ENCODE measurements around the gene PHOSPHO2. TPM values are rescaled to one million over a fixed set of nuclear protein-coding genes. Genes with fewer than 3 reads are reported as not detected.

PHOSPHO2 gene
- total and polyA plus RNA-seq, 9 of the 15 experiments (the other 6 are each of a cell fraction or from before 2014, with no cell fraction given) = 7.8 to 19.1 (median 11.7) TPM

- Histone ChIP-seq H3K36me3 (ENCODE audit: control insufficient read depth, insufficient read depth, low read length) (peaks cover 80% of the 10 kb centered on the region), H3K27me3 (ENCODE audit: control insufficient read depth in 2 of 2, insufficient read depth in 2 of 2, low read length in 2 of 2) (no peaks in the 10 kb centered on the region; a peak in 1 of 5 replicates), H3K4me1 (replicated peaks in 1 of 2; ENCODE audit: control insufficient read depth in 2 of 2, insufficient read depth in 2 of 2, low read length in 2 of 2) (no peaks in the 10 kb centered on the region), H4K20me1 (replicated peaks; ENCODE audit: control insufficient read depth, insufficient read depth, low read length) (no peaks in the 10 kb centered on the region), H3K9me1 (ENCODE audit: control insufficient read depth, insufficient read depth, low read length) (no peaks in the 10 kb centered on the region), H3K4me3 (no peak overlapping the region), H3K79me2 (ENCODE audit: control insufficient read depth, insufficient read depth, low read length) (no peaks in the 10 kb centered on the region), H3K9ac (ENCODE audit: insufficient read depth in 1 of 2, low read depth in 2 of 2, low read length in 2 of 2) (no peak overlapping the region), H3K9me3 (replicated peaks; ENCODE audit: control insufficient read depth, insufficient read depth, low read depth, low read length) (no peaks in the 10 kb centered on the region), H3K27ac (ENCODE audit: extremely low read depth, low read depth, low read length) (no peak overlapping the region), H2AFZ (ENCODE audit: low read depth, low read length) (no peak overlapping the region), H3K4me2 (ENCODE audit: insufficient read depth, low read length) (no peak overlapping the region)
- DNase-seq (ENCODE audit: extremely low read depth in 1 of 4, low spot score in 3 of 4) (no peak), FAIRE-seq (no peak), ATAC-seq (no peak)
- ChIA-PET CTCF (ENCODE audit: low intra/inter-chr PET ratio) (no interaction called here), POLR2A (interaction anchor here (0.6 to 7.4 kb wide), 5 partner anchors 8 to 316 kb away, joined by 3 to 51 read pairs (median 3); partner anchors contain the start of gene KLHL23)
- WGBS (ENCODE audit: insufficient coverage, low coverage, missing lambda C conversion rate) = 71% methylated on average over 2 of the region's 2 CpGs
- TF ChIP-seq CBX1 (IDR thresholded peaks at IDR 0.05; ENCODE audit: low read depth) (no peak), SP1 (CRISPR knock-in tag; IDR thresholded peaks at IDR 0.05) (no peak), ZNF584 (CRISPR knock-in tag; IDR thresholded peaks at IDR 0.05; ENCODE audit: low read depth) (no peak), DPF2 (IDR thresholded peaks at IDR 0.05) (no peak), E2F4 (CRISPR knock-in tag; IDR thresholded peaks at IDR 0.05; ENCODE audit: low read depth) (no peak), MYC (IDR thresholded peaks at IDR 0.05; ENCODE audit: low read depth, low read length) (no peak), MYC (CRISPR knock-in tag; IDR thresholded peaks at IDR 0.05; ENCODE audit: borderline replicate concordance, low read depth) (no peak), HMG20B (CRISPR knock-in tag; IDR thresholded peaks at IDR 0.05) (no peak), PCBP1 (IDR thresholded peaks at IDR 0.05; ENCODE audit: low read depth, low read length, poor library complexity, severe bottlenecking) (no peak), HMG20A (CRISPR knock-in tag; conservative IDR thresholded peaks at IDR 0.05) (no peak), ZNF253 (CRISPR knock-in tag; conservative IDR thresholded peaks at IDR 0.05) (no peak), HMGN3 (IDR thresholded peaks at IDR 0.05; ENCODE audit: borderline replicate concordance, extremely low read depth, insufficient read length, low read depth, low read length) (no peak), ZNF146 (CRISPR knock-in tag; IDR thresholded peaks at IDR 0.05; ENCODE audit: unreplicated experiment) (no peak)
- TF ChIP-seq, protein P1, sequence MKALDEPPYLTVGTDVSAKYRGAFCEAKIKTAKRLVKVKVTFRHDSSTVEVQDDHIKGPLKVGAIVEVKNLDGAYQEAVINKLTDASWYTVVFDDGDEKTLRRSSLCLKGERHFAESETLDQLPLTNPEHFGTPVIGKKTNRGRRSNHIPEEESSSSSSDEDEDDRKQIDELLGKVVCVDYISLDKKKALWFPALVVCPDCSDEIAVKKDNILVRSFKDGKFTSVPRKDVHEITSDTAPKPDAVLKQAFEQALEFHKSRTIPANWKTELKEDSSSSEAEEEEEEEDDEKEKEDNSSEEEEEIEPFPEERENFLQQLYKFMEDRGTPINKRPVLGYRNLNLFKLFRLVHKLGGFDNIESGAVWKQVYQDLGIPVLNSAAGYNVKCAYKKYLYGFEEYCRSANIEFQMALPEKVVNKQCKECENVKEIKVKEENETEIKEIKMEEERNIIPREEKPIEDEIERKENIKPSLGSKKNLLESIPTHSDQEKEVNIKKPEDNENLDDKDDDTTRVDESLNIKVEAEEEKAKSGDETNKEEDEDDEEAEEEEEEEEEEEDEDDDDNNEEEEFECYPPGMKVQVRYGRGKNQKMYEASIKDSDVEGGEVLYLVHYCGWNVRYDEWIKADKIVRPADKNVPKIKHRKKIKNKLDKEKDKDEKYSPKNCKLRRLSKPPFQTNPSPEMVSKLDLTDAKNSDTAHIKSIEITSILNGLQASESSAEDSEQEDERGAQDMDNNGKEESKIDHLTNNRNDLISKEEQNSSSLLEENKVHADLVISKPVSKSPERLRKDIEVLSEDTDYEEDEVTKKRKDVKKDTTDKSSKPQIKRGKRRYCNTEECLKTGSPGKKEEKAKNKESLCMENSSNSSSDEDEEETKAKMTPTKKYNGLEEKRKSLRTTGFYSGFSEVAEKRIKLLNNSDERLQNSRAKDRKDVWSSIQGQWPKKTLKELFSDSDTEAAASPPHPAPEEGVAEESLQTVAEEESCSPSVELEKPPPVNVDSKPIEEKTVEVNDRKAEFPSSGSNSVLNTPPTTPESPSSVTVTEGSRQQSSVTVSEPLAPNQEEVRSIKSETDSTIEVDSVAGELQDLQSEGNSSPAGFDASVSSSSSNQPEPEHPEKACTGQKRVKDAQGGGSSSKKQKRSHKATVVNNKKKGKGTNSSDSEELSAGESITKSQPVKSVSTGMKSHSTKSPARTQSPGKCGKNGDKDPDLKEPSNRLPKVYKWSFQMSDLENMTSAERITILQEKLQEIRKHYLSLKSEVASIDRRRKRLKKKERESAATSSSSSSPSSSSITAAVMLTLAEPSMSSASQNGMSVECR (CRISPR knock-in tag; IDR thresholded peaks at IDR 0.05) = no peak
- TF ChIP-seq, protein P2, sequence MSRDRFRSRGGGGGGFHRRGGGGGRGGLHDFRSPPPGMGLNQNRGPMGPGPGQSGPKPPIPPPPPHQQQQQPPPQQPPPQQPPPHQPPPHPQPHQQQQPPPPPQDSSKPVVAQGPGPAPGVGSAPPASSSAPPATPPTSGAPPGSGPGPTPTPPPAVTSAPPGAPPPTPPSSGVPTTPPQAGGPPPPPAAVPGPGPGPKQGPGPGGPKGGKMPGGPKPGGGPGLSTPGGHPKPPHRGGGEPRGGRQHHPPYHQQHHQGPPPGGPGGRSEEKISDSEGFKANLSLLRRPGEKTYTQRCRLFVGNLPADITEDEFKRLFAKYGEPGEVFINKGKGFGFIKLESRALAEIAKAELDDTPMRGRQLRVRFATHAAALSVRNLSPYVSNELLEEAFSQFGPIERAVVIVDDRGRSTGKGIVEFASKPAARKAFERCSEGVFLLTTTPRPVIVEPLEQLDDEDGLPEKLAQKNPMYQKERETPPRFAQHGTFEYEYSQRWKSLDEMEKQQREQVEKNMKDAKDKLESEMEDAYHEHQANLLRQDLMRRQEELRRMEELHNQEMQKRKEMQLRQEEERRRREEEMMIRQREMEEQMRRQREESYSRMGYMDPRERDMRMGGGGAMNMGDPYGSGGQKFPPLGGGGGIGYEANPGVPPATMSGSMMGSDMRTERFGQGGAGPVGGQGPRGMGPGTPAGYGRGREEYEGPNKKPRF (IDR thresholded peaks at IDR 0.05; ENCODE audit: low read depth, low read length) = no peak
- in situ Hi-C loops (cut with MboI) (no loop called here), intact Hi-C loops (cut with micrococcal nuclease) (no loop called here)
- BruUV-seq (replicated peaks) = no TSS peak
Measured at GRCh38 chr2:169746240-169746639, 52.0 kb downstream of the PHOSPHO2 start.
